Measurements from ENCODE around the gene CASP2. TPM values are rescaled to one million over a fixed set of nuclear protein-coding genes. Genes with fewer than 3 reads are reported as not detected.

CASP2 gene
- polyA plus RNA-seq, 1 donor (not counting 4 experiments of a cell fraction or from before 2014, with no cell fraction given) = 12.8 TPM

DNA sequence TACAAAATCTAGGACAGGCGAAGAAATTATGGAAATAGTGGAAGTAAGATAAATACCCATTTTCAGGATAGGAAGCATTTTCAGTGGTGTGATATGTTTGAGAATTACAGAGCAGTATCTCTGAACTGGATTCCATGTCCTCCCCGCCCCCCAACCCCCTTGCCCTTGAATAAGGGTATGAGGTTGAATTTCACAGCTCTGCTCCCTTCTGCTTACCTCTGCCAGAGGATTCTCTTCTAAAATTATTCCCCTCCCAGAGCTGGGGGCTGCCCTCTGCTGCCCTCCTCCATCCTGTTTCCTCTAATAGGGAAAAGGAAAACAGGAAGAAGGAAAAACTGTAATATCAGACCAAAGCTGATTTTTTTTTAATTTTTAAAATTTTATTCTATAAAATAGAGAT lies 20.5 kb downstream of the CASP2 start:
- no peaks in the 10 kb centered on the region for H3K9me1 ChIP-seq (ENCODE audit: control insufficient read depth, extremely low read depth, insufficient read depth, low read length)
- no peak overlapping the region for H3K27ac ChIP-seq (ENCODE audit: control insufficient read depth, insufficient read depth, low read length)
- no peak for FAIRE-seq
- H3K9ac ChIP-seq (ENCODE audit: control insufficient read depth, extremely low read depth, insufficient read depth, low read length) = no peak overlapping the region
- no peak overlapping the region for H3K4me3 ChIP-seq (ENCODE audit: control insufficient read depth in 2 of 3, extremely low read depth in 1 of 3, insufficient read depth in 2 of 3, low read depth in 1 of 3, low read length in 3 of 3)
- H3K27me3 ChIP-seq (ENCODE audit: control insufficient read depth, extremely low read depth, insufficient read depth, low read length) = no peaks in the 10 kb centered on the region
- no peaks in the 10 kb centered on the region for H4K20me1 ChIP-seq (ENCODE audit: control insufficient read depth, extremely low read depth, insufficient read depth, low read length)
- H2AFZ ChIP-seq (ENCODE audit: control insufficient read depth, low read length) = no peak overlapping the region
- no peaks in the 10 kb centered on the region for H3K79me2 ChIP-seq (ENCODE audit: control insufficient read depth, insufficient read depth, low read length)
- dilution Hi-C loops (cut with MboI; ENCODE audit: extremely low pct_ligation_motif_present, low sequenced_read_pairs) = no loop called here
- H3K4me2 ChIP-seq (ENCODE audit: control insufficient read depth, extremely low read depth, insufficient read depth, low read depth, low read length) = no peak overlapping the region
- H3K4me1 ChIP-seq (ENCODE audit: control insufficient read depth, extremely low read depth, insufficient read depth, low read length) = peaks cover 2% of the 10 kb centered on the region
- DNase-seq (ENCODE audit: low read depth, low spot score) = no peak
- peaks cover 14 to 26% of the 10 kb centered on the region in 2 experiments for H3K36me3 ChIP-seq (ENCODE audit: control insufficient read depth in 2 of 2, extremely low read depth in 1 of 2, insufficient read depth in 2 of 2, low read length in 2 of 2)
- H3K9me3 ChIP-seq (ENCODE audit: control insufficient read depth, low read depth, low read length) = no peaks in the 10 kb centered on the region
- TF ChIP-seq CTCF (optimal IDR thresholded peaks at IDR 0.05 in 1 of 3, IDR thresholded peaks at IDR 0.05 in 1 of 3, conservative IDR thresholded peaks at IDR 0.05 in 1 of 3; ENCODE audit: extremely low read depth in 1 of 3, insufficient read depth in 2 of 3, low read length in 3 of 3) (no peak), EZH2 (IDR thresholded peaks at IDR 0.05; ENCODE audit: low read length) (no peak)

DNA sequence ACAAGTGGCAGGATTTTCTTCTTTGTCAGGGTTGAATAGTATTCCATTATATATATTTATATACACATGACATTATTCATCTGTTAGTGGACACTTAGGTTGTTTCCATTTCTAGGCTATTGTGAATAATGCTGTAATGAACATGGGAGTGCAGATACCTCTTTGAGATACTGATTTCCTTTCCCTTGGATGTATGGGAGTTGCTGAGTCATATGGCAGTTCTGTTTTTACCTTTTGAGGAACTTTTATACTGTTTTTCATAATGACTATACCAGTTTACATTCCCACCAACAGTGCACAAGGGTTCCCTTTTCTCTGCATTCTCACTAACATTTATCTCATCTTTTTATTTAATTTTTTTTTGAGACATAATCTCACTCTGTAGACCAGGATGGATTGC lies 26.0 kb downstream of the CASP2 start:
- no peaks in the 10 kb centered on the region for H3K36me3 ChIP-seq (ENCODE audit: control insufficient read depth in 2 of 2, extremely low read depth in 1 of 2, insufficient read depth in 2 of 2, low read length in 2 of 2)
- H3K4me3 ChIP-seq (ENCODE audit: control insufficient read depth in 2 of 3, extremely low read depth in 1 of 3, insufficient read depth in 2 of 3, low read depth in 1 of 3, low read length in 3 of 3) = no peak overlapping the region
- no peaks in the 10 kb centered on the region for H4K20me1 ChIP-seq (ENCODE audit: control insufficient read depth, extremely low read depth, insufficient read depth, low read length)
- FAIRE-seq (no peak), DNase-seq (ENCODE audit: low read depth, low spot score) (no peak)
- no peaks in the 10 kb centered on the region for H3K27me3 ChIP-seq (ENCODE audit: control insufficient read depth, extremely low read depth, insufficient read depth, low read length)
- H3K9me1 ChIP-seq (ENCODE audit: control insufficient read depth, extremely low read depth, insufficient read depth, low read length) = no peaks in the 10 kb centered on the region
- H3K4me1 ChIP-seq (ENCODE audit: control insufficient read depth, extremely low read depth, insufficient read depth, low read length) = peaks cover 10% of the 10 kb centered on the region
- H3K9me3 ChIP-seq (ENCODE audit: control insufficient read depth, low read depth, low read length) = no peaks in the 10 kb centered on the region
- H3K4me2 ChIP-seq (ENCODE audit: control insufficient read depth, extremely low read depth, insufficient read depth, low read depth, low read length) = no peak overlapping the region
- no peak overlapping the region for H3K9ac ChIP-seq (ENCODE audit: control insufficient read depth, extremely low read depth, insufficient read depth, low read length)
- H3K27ac ChIP-seq (ENCODE audit: control insufficient read depth, insufficient read depth, low read length) = no peak overlapping the region
- dilution Hi-C loops (cut with MboI; ENCODE audit: extremely low pct_ligation_motif_present, low sequenced_read_pairs) = no loop called here
- H3K79me2 ChIP-seq (ENCODE audit: control insufficient read depth, insufficient read depth, low read length) = no peaks in the 10 kb centered on the region
- TF ChIP-seq EZH2 (IDR thresholded peaks at IDR 0.05; ENCODE audit: low read length) = no peak
- TF ChIP-seq CTCF (optimal IDR thresholded peaks at IDR 0.05 in 1 of 3, IDR thresholded peaks at IDR 0.05 in 1 of 3, conservative IDR thresholded peaks at IDR 0.05 in 1 of 3; ENCODE audit: extremely low read depth in 1 of 3, insufficient read depth in 2 of 3, low read length in 3 of 3) = no peak
- no peak overlapping the region for H2AFZ ChIP-seq (ENCODE audit: control insufficient read depth, low read length)

Measured in keratinocyte (primary cell).